BLaER1 treated with 17β-estradiol and CSF1 and Interleukin-3, amounts not matched to agents 10 nM and 100 nM (cell line): ENCODE results near the gene APP.
"Not testable (repeated sequence)": the region's sequence is repeated elsewhere in the genome, so short reads cannot be mapped to it uniquely, and the experiment has no call there.

ENCODE experiments used
- H3K27ac ChIP-seq, 11 experiments: shearing (Covaris generic); formaldehyde crosslinking; 2 replicates each; pipeline ENCODE4 v1.8.1; 2022
- H3K27me3 ChIP-seq, 11 experiments: shearing (Covaris generic); formaldehyde crosslinking; 2 replicates each; pipeline ENCODE4 v1.8.1; 2022
- H3K36me3 ChIP-seq, 11 experiments: shearing (Covaris generic); formaldehyde crosslinking; 2 replicates each; pipeline ENCODE4 v1.8.1; 2022
- H3K4me1 ChIP-seq, 10 experiments: shearing (Covaris generic); formaldehyde crosslinking; 2 replicates each; pipeline ENCODE4 v1.8.1; 2022
- H3K4me2 ChIP-seq, 11 experiments: shearing (Covaris generic); formaldehyde crosslinking; 2 replicates each; pipeline ENCODE4 v1.8.1; 2022
- H3K4me3 ChIP-seq, 10 experiments: shearing (Covaris generic); formaldehyde crosslinking; 2 replicates each; pipeline ENCODE4 v1.8.1; 2022
- H3K9ac ChIP-seq, 11 experiments: shearing (Covaris generic); formaldehyde crosslinking; 2 replicates each; pipeline ENCODE4 v1.8.1; 2022
- H3K9me3 ChIP-seq, 11 experiments: shearing (Covaris generic); formaldehyde crosslinking; replicated peaks in 1 of 11; 2 replicates each; pipeline ENCODE4 v1.8.1; 2022
- H4K20me1 ChIP-seq, 11 experiments: shearing (Covaris generic); formaldehyde crosslinking; 2 replicates each; pipeline ENCODE4 v1.8.1; 2022
- Cebpa-rat ChIP-seq, 11 experiments: shearing (Covaris generic); IDR thresholded peaks; 2 replicates each; pipeline ENCODE4 v1.8.1; 2022

APP gene

DNA sequence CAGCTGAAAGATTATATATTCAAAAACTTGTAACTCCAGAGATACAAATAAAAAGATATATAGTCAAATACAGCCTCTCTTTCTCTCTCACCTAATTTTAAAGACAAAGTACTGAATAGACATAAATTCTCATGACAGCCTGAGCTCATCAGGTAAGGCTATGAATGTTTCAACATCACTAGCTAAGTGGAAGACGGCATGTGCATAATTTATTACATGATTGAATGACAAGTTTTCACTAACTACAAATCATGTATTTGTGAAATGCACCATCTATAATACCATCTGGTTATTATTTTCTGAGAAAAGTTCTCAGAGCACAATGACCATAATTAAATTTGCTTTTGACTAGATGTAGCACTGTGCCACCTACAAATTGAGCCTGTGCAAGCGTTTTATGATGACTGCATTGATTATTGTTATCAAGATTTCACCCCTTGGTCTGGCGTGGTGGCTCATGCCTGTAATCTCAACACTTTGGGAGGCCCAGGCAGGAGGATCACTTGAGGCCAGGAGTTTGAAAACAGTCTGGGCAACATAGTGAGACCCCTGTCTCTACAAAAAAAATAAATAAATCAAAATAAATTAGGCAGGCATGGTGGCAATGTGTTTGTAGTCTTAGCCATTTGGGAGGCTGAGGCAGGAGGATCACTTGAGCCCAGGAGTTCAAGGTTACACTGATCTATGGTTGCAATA lies 128.2 kb downstream of the APP start:
- Histone ChIP-seq H3K36me3 (peaks cover 52 to 91% (median 70%) of the 10 kb centered on the region in 11 experiments), H3K9me3 (peaks cover 0 to 13% (median 5%) of the 10 kb centered on the region in 11 experiments; a peak in 6 of 22 replicates), H3K27me3 (no peaks in the 10 kb centered on the region), H4K20me1 (peaks cover 0 to 13% (median 0%) of the 10 kb centered on the region in 11 experiments; a peak in 4 of 22 replicates), H3K27ac (no peak overlapping the region), H3K4me3 (no peak overlapping the region), H3K4me2 (no peak overlapping the region), H3K9ac (no peak overlapping the region), H3K4me1 (0 out of 20 replicates have a peak, but pooled peaks cover 0 to 6% (median 0%) of the 10 kb centered on the region in 10 experiments)
- TF ChIP-seq Cebpa-rat (IDR thresholded peaks at IDR 0.05), result no peak

DNA sequence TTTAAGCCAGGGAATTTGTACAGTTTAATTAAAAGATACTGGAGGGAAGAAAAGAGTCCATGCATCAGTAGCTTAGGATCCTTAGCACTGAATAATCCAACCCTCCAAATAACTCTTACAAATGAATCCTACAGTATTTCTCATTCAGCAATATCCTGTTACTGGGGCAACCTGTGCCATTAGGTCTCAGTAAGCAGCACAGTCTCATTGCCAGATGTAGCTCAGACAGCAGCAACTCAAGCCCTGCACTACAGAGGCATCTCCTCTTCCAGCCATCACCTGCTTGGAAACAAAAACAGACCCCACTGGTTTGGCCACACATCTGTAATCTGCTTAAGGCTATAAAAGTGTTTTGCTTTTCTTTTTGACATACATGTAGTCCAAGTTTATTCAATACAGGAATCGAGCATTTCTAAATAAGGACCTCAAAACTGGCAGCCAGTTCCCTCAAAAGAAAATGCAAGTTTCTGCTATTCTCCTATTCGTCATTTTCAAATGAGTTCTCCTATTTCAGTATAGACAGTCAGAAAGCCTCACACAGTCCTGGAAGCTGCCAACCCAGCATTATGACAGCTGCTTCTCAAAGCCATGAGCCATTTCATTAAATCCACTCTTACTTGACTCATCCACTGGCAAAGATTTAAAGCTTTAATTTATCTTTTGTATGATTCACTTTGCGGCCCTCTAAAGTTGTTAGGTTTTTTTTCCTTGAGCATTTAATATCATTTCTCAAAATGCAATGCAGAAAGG lies 129.0 kb downstream of the APP start:
- H3K4me1 ChIP-seq, result 0 out of 20 replicates have a peak, but pooled peaks cover 0 to 6% (median 0%) of the 10 kb centered on the region in 10 experiments
- H3K27ac ChIP-seq, result no peak overlapping the region
- no peak overlapping the region for H3K9ac ChIP-seq
- no peaks in the 10 kb centered on the region for H3K27me3 ChIP-seq
- peaks cover 0 to 12% (median 5%) of the 10 kb centered on the region in 11 experiments; a peak in 6 of 22 replicates for H3K9me3 ChIP-seq
- H4K20me1 ChIP-seq, result peaks cover 0 to 13% (median 0%) of the 10 kb centered on the region in 11 experiments; a peak in 4 of 22 replicates
- no peak overlapping the region for H3K4me2 ChIP-seq
- no peak overlapping the region for H3K4me3 ChIP-seq
- H3K36me3 ChIP-seq, result peaks cover 45 to 91% (median 68%) of the 10 kb centered on the region in 11 experiments
- TF ChIP-seq Cebpa-rat (IDR thresholded peaks at IDR 0.05), result no peak

DNA sequence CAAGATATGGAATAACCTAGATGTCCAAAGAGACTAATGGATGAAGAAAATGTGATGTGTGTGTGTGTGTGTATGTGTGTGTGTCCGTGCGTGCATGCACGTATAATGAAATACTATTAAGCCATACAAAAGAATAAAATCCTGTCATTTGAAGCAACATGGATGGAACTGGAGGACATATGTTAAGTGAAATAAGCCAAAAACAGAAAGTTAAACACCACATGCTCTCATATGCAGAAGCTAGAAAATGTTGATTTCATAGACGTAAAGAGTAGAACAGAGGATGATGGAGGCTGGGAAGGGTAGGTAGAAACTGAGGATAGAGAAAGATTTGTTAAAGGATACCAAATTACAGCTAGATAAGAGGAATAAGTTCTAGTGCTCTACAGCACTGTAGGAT lies 133.7 kb downstream of the APP start:
- Histone ChIP-seq H3K27me3 (no peaks in the 10 kb centered on the region), H3K4me3 (no peak overlapping the region), H3K36me3 (peaks cover 47 to 87% (median 69%) of the 10 kb centered on the region in 11 experiments), H3K4me1 (0 out of 20 replicates have a peak, but pooled peaks cover 0 to 5% (median 0%) of the 10 kb centered on the region in 10 experiments), H3K4me2 (no peak overlapping the region), H3K9me3 (peaks cover 12 to 24% (median 19%) of the 10 kb centered on the region in 11 experiments; a peak in 17 of 22 replicates), H3K27ac (no peak overlapping the region), H3K9ac (no peak overlapping the region), H4K20me1 (peaks cover 0 to 21% (median 0%) of the 10 kb centered on the region in 11 experiments; a peak in 5 of 22 replicates)
- no peak for TF ChIP-seq Cebpa-rat (IDR thresholded peaks at IDR 0.05)

DNA sequence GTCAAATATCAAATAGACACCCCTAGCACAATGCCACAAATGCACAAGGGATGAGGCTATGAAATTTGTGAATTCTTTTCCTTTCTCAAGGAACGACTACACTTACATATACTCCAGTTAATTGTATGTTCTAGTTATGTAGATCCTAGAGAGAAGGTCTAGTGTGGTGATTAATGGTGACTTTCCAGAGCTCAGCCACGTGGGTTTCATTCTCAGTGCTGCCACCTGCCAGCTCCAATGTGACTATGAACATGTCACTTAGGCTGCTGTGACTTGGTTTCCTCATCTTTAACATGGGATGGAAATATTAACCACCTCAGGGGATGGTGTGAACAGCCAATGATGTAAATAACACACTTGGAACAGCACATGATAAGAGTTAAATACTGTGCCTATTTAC lies 138.3 kb downstream of the APP start:
- H3K9ac ChIP-seq, result no peak overlapping the region
- H3K4me1 ChIP-seq, result peaks cover 0 to 6% (median 0%) of the 10 kb centered on the region in 10 experiments; a peak in 2 of 20 replicates
- no peak for TF ChIP-seq Cebpa-rat (IDR thresholded peaks at IDR 0.05)
- H4K20me1 ChIP-seq, result peaks cover 0 to 42% (median 13%) of the 10 kb centered on the region in 11 experiments; a peak in 13 of 22 replicates
- H3K9me3 ChIP-seq, result peaks cover 12 to 32% (median 24%) of the 10 kb centered on the region in 11 experiments; a peak in 17 of 22 replicates
- H3K27me3 ChIP-seq, result no peaks in the 10 kb centered on the region
- peaks cover 63 to 97% (median 80%) of the 10 kb centered on the region in 11 experiments for H3K36me3 ChIP-seq
- no peak overlapping the region for H3K4me2 ChIP-seq
- H3K4me3 ChIP-seq, result no peak overlapping the region
- H3K27ac ChIP-seq, result no peak overlapping the region

DNA sequence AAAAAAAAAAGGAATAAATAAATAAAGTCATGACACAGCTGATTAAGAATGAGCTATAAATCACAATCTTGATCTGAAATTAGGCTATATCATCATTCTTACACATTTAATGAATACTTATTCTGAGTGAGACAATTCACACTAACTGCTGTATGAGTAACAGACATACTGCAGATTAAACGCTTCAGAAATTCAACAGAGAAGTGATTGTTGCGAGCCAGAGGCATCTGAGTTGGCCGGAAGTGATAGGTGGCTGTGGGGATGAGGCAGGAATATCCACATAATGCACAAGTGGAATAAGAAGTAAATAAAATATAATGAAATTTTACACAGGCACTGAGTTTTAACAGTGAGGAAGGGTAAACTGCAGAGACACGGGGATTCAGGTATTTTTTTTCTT lies 142.4 kb downstream of the APP start:
- Histone ChIP-seq H4K20me1 (peaks cover 5 to 72% (median 25%) of the 10 kb centered on the region in 11 experiments; a peak in 18 of 22 replicates), H3K4me3 (no peak overlapping the region), H3K4me1 (peaks cover 0 to 8% (median 0%) of the 10 kb centered on the region in 10 experiments; a peak in 2 of 20 replicates), H3K4me2 (no peak overlapping the region), H3K27ac (no peak overlapping the region), H3K27me3 (no peaks in the 10 kb centered on the region), H3K36me3 (peaks cover 38 to 94% (median 84%) of the 10 kb centered on the region in 11 experiments), H3K9me3 (peaks cover 2 to 20% (median 14%) of the 10 kb centered on the region in 11 experiments; a peak in 16 of 22 replicates), H3K9ac (no peak overlapping the region)
- TF ChIP-seq Cebpa-rat (IDR thresholded peaks at IDR 0.05), result no peak

DNA sequence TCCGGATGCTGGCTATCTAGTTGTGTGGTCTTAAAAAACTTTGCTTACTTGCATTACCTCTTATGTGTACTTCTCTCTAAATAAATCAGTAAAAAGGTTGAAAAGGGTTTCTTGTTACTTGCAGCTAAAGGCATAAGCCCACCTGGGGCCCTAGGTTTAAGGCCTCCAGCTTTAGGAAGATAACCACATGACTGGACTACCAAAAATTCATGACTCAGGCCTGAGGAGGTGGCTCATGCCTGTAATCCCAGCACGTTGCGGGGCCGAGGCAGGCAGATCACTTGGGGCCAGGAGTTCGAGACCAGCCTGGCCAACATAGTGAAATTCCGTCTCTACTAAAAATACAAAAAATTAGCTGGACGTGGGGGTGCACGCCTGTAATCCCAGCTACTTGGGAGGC lies 142.9 kb downstream of the APP start:
- Histone ChIP-seq H3K27ac (no peak overlapping the region), H3K27me3 (no peaks in the 10 kb centered on the region), H3K4me2 (0 out of 22 replicates have a peak overlapping the region, but pooled peaks of 1 of the 11 experiments have one; percentile 6), H3K9ac (no peak overlapping the region), H3K4me3 (no peak overlapping the region), H4K20me1 (peaks cover 5 to 72% (median 25%) of the 10 kb centered on the region in 11 experiments; a peak in 18 of 22 replicates), H3K4me1 (peaks cover 0 to 8% (median 0%) of the 10 kb centered on the region in 10 experiments; a peak in 2 of 20 replicates), H3K36me3 (peaks cover 33 to 94% (median 84%) of the 10 kb centered on the region in 11 experiments), H3K9me3 (peaks cover 0 to 15% (median 9%) of the 10 kb centered on the region in 11 experiments; a peak in 12 of 22 replicates)
- TF ChIP-seq Cebpa-rat (IDR thresholded peaks at IDR 0.05), result no peak

DNA sequence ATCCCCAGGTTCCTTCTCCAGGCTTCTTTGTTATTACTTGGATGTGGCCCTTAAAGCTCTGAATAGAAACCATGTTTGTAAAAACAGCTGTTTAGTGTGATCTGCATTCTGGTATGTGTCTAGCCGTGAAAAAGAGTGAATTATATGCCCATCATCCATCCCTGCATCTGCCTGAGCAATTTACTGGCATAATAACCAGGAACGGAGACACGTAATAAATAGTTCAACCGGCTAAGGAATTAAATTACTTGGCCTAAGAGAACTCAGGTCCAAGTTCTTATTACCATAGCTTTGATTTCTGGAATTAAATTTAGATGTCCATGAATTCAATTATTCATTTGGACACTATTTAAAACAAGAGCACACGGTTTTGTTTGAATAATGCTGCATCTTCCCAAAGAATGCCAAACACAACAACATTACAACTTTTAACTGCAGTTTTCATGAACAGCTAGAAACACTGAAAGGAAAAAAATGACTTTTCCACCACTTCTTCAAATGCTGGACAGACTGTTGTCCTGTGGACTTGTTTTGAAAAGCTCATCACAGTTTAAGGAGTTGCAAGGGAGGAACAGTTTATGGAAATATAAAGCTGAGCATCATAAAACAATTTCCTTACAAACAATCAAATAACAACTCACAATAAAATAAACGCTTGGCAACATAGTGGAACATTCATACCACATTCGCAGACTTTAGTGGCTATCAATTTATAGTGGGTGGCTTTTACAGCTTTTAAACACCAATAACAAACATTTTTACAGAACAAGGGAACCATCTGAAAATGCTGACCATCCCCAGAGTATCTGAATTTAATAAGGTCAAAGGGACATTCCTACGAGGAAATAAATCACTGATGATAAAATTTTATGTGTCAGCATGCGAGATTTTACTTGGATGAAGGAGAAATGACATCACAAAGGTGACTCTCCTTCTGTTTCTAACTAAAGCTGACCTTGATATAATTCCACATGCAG lies 144.7 kb downstream of the APP start:
- H3K4me3 ChIP-seq, result no peak overlapping the region
- no peaks in the 10 kb centered on the region for H3K9me3 ChIP-seq
- H3K27me3 ChIP-seq, result no peaks in the 10 kb centered on the region
- peaks cover 38 to 94% (median 83%) of the 10 kb centered on the region in 11 experiments for H3K36me3 ChIP-seq
- no peak overlapping the region for H3K9ac ChIP-seq
- peaks cover 0 to 8% (median 0%) of the 10 kb centered on the region in 10 experiments; a peak in 2 of 20 replicates for H3K4me1 ChIP-seq
- no peak overlapping the region for H3K27ac ChIP-seq
- no peak for TF ChIP-seq Cebpa-rat (IDR thresholded peaks at IDR 0.05)
- H4K20me1 ChIP-seq, result peaks cover 5 to 72% (median 25%) of the 10 kb centered on the region in 11 experiments; a peak in 18 of 22 replicates
- no peak overlapping the region for H3K4me2 ChIP-seq

DNA sequence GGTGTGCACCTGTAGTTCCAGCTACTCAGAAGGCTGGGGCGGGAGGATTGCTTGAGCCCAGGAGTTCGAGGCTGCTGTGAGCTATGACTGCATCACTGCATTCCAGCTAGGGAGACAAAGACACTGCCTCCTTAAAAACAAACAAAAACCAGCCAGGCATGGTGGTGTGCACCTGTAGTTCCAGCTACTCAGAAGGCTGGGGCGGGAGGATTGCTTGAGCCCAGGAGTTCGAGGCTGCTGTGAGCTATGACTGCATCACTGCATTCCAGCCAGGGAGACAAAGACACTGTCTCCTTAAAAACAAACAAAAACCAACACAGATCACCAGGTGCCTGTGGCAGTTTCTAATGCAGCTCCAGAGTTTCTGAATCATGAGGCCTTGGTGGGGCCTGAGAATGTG lies 147.2 kb downstream of the APP start:
- Histone ChIP-seq H3K36me3 (peaks cover 44 to 96% (median 83%) of the 10 kb centered on the region in 11 experiments), H4K20me1 (peaks cover 0 to 51% (median 17%) of the 10 kb centered on the region in 11 experiments; a peak in 17 of 22 replicates)
- H3K27me3 ChIP-seq, H3K9me3 ChIP-seq, H3K27ac ChIP-seq, H3K4me1 ChIP-seq, H3K4me3 ChIP-seq, H3K9ac ChIP-seq, H3K4me2 ChIP-seq: not testable (repeated sequence)

DNA sequence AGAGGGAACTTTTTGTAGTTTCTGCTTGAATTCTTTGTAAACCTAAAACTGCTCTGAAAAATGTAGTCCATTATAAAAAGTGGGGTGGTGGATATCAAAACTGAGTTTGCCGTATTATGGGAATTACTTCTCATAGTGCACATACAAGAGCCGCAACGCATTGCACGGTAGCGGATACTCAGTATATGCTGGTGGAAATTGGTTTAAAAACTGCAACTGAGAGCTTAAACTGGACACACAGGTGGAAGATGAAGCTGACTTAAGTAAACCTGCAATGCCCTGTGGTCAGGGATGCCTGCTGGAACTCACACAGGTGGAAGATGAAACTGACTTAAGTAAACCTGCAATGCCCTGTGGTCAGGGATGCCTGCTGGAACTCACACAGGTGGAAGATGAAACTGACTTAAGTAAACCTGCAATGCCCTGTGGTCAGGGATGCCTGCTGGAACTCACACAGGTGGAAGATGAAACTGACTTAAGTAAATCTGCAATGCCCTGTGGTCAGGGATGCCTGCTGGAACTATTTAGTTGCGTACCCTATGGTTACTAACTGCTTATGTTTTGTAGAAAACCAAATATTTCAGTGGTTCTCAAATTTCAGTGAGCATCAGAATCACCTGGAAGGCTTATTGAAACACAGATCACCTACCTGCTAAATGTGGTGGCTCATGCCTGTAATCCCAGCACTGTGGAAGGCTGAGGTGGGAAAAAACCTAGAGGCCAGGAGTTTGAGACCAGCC lies 147.8 kb downstream of the APP start:
- Histone ChIP-seq H4K20me1 (peaks cover 0 to 44% (median 16%) of the 10 kb centered on the region in 11 experiments; a peak in 17 of 22 replicates), H3K36me3 (peaks cover 45 to 96% (median 80%) of the 10 kb centered on the region in 11 experiments)
- H3K4me1 ChIP-seq, H3K9ac ChIP-seq, H3K9me3 ChIP-seq, H3K4me3 ChIP-seq, H3K27me3 ChIP-seq, H3K4me2 ChIP-seq, H3K27ac ChIP-seq: not testable (repeated sequence)
